K562 (cell line): ENCODE results near the gene ADGRE1. TPM values are rescaled to one million over a fixed set of nuclear protein-coding genes. Genes with fewer than 3 reads are reported as not detected.
A peak's percentile ranks its signal among the peaks of the same experiment; 100 is the strongest.

Source experiments
- CC2D1A ChIP-seq: fragments of 450-650 bp; IDR thresholded peaks from 2 replicates; pipeline ENCODE4 v1.6.1; 2017; ENCODE audit warnings: mild to moderate bottlenecking
- COPS2 ChIP-seq: fragments of 450-650 bp; conservative IDR thresholded peaks from 2 replicates; pipeline ENCODE4 v1.6.1; 2016; ENCODE audit warnings: mild to moderate bottlenecking, moderate library complexity
- CREB3L1 ChIP-seq: fragments of 450-650 bp; IDR thresholded peaks from 2 replicates; pipeline ENCODE4 v1.6.1; 2014; ENCODE audit warnings: low read depth, mild to moderate bottlenecking, moderate library complexity, borderline replicate concordance
- ELF4 ChIP-seq: fragments of 450-650 bp; formaldehyde crosslinking; IDR thresholded peaks from 2 replicates; pipeline ENCODE4 v1.4.0; 2022; ENCODE audit warnings: missing genetic modification characterization
- ETV1 ChIP-seq: fragments of 450-650 bp; conservative IDR thresholded peaks from 2 replicates; pipeline ENCODE4 v1.6.1; 2016; ENCODE audit warnings: missing genetic modification characterization, control low read depth, low read depth, missing compliant biosample characterization
- FUS ChIP-seq: fragments of 200-400 bp; formaldehyde crosslinking; optimal IDR thresholded peaks from 2 replicates; pipeline ENCODE3; 2017; ENCODE audit warnings: low read depth, low read length
- JUND ChIP-seq, 2 experiments: IDR thresholded peaks; 2 replicates in 1 of 2; 3 replicates in 1 of 2; pipeline ENCODE4 v1.6.1; 2011; ENCODE audit warnings: borderline replicate concordance in 2 of 2, low read depth in 2 of 2, low read length in 2 of 2, improper control_type of control experiment in 1 of 2, missing biosample characterization in 1 of 2, missing genetic modification characterization in 1 of 2, missing genetic modification reagents in 1 of 2
- MGA ChIP-seq: fragments of 450-650 bp; IDR thresholded peaks from 2 replicates; pipeline ENCODE4 v1.6.1; 2016; ENCODE audit warnings: mild to moderate bottlenecking, moderate library complexity
- PHB ChIP-seq: fragments of 250-450 bp; sonication (Bioruptor Pico); IDR thresholded peaks from 2 replicates; pipeline ENCODE4 v1.5.0; 2021
- RB1 ChIP-seq: fragments of 450-650 bp; IDR thresholded peaks from 2 replicates; pipeline ENCODE4 v1.6.1; 2017; ENCODE audit warnings: low read depth, mild to moderate bottlenecking
- STAG1 ChIP-seq: sonication (generic); formaldehyde crosslinking; IDR thresholded peaks from 2 replicates; pipeline ENCODE4 v1.5.0; 2020; ENCODE audit warnings: missing genetic modification reagents, borderline replicate concordance
- ZNF780A ChIP-seq: fragments of 250-450 bp; sonication (Bioruptor Pico); IDR thresholded peaks from 2 replicates; pipeline ENCODE4 v1.5.0; 2021; ENCODE audit warnings: mild to moderate bottlenecking
- polyA plus RNA-seq, 8 experiments: library from polyadenylated mRNA; depleted of rRNA in 4 of 8; stranded (reverse) in 5 of 8; unstranded in 3 of 8; fragments of >200 nt; fragmentation: Nextera tagmentation in 2 of 8; fragmentation: Illumina TruSeq in 1 of 8; extraction: Ambion mirVana in 2 of 8; extraction: Trizol in 1 of 8; gene quantifications; 2 replicates each; pipeline versions ENCODE4 v1.2.1 to v1.2.3, GENCODE V29; 2011 to 2014; ENCODE audit warnings: inconsistent platforms in 1 of 8, missing spikeins in 1 of 8
- total RNA-seq, 7 experiments: library from RNA; depleted of rRNA in 6 of 7; stranded (reverse); fragments of >200 nt in 6 of 7; fragmentation: Illumina TruSeq in 2 of 7; extraction: Trizol in 2 of 7; gene quantifications; 2 replicates each; pipeline versions ENCODE4 v1.2.1 to v1.2.3, GENCODE V29; 2011 to 2021; ENCODE audit warnings: low replicate concordance in 1 of 7
- TF ChIP-seq, protein P1 (sequence below): fragments of 450-650 bp; IDR thresholded peaks from 2 replicates; pipeline ENCODE4 v1.6.1; 2016; ENCODE audit warnings: borderline replicate concordance

The ADGRE1 gene
- total and polyA plus RNA-seq, 9 of the 15 experiments (the other 6 are each of a cell fraction or from before 2014, with no cell fraction given) = 0.09 to 0.49 (median 0.25) TPM; not detected in 1

DNA sequence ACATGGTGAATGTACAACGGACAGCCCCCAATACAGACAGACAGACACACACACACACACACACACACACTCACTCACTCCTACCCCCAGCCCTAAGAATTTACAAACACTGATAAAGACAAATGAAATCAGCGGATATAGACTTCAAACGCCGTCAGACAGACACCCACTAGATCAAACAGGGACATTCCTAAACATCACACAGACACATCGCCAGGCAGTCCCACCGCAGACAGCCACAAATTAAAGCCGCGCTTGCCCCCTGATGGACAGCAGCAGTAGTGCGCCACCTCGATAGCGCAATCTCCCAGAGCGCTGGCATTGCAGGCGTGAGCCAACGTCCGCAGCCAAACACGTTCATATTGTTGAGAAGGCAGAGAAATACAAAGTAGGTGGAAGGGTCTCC is 24.7 kb upstream of the ADGRE1 start (continued):
- no peak for TF ChIP-seq MGA
- no peak for TF ChIP-seq COPS2
- peak; percentile 78; the same call in 1 of the 2 replicates for TF ChIP-seq STAG1 (CRISPR knock-in tag)
- peak; percentile 63; the same call in 1 of the 2 replicates for TF ChIP-seq RB1
- 0 out of 2 replicates have a peak, but pooled peaks have one; percentile 38 for TF ChIP-seq JUND (IDR thresholded peaks at IDR 0.05; ENCODE audit: borderline replicate concordance, low read depth, low read length)
- TF ChIP-seq JUND (tag; IDR thresholded peaks at IDR 0.05; ENCODE audit: borderline replicate concordance, low read depth, low read length) = no peak; the same call in 2 of the 3 replicates
- TF ChIP-seq, protein P1, sequence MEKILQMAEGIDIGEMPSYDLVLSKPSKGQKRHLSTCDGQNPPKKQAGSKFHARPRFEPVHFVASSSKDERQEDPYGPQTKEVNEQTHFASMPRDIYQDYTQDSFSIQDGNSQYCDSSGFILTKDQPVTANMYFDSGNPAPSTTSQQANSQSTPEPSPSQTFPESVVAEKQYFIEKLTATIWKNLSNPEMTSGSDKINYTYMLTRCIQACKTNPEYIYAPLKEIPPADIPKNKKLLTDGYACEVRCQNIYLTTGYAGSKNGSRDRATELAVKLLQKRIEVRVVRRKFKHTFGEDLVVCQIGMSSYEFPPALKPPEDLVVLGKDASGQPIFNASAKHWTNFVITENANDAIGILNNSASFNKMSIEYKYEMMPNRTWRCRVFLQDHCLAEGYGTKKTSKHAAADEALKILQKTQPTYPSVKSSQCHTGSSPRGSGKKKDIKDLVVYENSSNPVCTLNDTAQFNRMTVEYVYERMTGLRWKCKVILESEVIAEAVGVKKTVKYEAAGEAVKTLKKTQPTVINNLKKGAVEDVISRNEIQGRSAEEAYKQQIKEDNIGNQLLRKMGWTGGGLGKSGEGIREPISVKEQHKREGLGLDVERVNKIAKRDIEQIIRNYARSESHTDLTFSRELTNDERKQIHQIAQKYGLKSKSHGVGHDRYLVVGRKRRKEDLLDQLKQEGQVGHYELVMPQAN = no peak
- no peak for TF ChIP-seq ZNF780A (CRISPR knock-in tag)
- TF ChIP-seq CREB3L1 = no peak
- TF ChIP-seq ETV1 (tag) = peak; percentile 49; the same call in 1 of the 2 replicates
- peak; percentile 74; the same call in 1 of the 2 replicates for TF ChIP-seq CC2D1A
- TF ChIP-seq FUS = no peak
- TF ChIP-seq ELF4 (CRISPR knock-in tag) = 0 out of 2 replicates have a peak, but pooled peaks have one; percentile 31
- no peak for TF ChIP-seq PHB
